Mesenteric fat pad (tissue), 1 donor: ENCODE results near the gene PYGB. TPM values are rescaled to one million over a fixed set of nuclear protein-coding genes. Genes with fewer than 3 reads are reported as not detected.
"Not testable (repeated sequence)": the region's sequence is repeated elsewhere in the genome, so short reads cannot be mapped to it uniquely, and the experiment has no call there.

ENCODE experiments used
- DNase-seq: peaks from one replicate; pipeline ENCODE4 v3.0.0-alpha.2; 2020; ENCODE audit warnings: low spot score
- total RNA-seq: library from RNA; stranded (reverse); fragmentation: NEBNext Ultra II Directional; extraction: Animal tissue kit (Norgen Biotek cat#: 25700); gene quantifications from one replicate; pipeline ENCODE4 v1.2.1, GENCODE V29; 2021
- donor health status: DM: yes; HTN: yes; CAD: no.

PYGB gene
- total RNA-seq, 1 donor from 2014 or later, result 121 TPM

- DNase-seq, result no peak
Observed at GRCh38 chr20:25325997-25326396, 78.1 kb downstream of the PYGB start.

DNA sequence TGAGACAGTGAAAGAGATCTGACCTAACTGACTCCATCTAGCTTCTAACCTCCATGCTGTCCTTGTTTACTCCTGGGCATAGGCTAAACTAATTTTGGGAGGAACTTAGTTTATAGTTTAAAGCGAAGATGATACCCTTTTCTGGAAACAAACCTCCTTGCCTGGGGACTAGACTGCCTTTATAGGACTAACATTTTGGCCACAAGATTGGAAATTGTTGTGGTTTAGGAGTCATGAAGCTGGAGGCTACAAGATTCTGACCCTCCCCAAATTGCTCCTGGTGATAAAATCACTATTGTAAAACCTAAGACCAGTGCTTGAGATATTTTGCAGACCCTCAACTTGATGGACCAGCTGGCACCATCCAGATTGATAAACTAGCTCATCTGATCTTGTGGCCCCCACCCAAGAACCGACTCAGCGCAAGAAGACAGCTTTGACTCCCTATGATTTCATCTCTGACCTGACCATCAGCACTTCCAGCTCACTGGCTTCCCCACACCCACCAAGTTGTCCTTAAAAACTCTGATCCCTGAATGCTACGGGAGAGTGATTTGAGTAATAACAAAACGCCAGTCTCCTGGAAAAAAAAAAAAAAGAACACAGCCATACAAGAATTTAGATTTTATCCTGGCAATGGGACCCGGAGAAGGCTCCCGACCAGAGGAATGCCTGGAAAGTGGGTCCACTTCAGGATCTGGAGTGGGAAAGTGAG is 79.8 kb downstream of the PYGB start:
- no peak for DNase-seq

- no peak for DNase-seq
Observed at GRCh38 chr20:25328954-25329498, 81.1 kb downstream of the PYGB start.

DNA sequence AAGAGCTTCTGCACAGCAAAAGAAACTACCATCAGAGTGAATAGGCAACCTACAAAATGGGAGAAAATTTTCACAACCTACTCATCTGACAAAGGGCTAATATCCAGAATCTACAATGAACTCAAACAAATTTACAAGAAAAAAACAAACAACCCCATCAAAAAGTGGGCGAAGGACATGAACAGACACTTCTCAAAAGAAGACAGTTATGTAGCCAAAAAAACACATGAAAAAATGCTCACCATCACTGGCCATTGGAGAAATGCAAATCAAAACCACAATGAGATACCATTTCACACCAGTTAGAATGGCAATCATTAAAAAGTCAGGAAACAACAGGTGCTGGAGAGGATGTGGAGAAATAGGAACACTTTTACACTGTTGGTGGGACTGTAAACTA is 87.1 kb downstream of the PYGB start:
- DNase-seq, result not testable (repeated sequence)

GRCh38 chr20:25336561-25337422 is 88.9 kb downstream of the PYGB start:
- DNase-seq, result no peak

- no peak for DNase-seq
Observed at GRCh38 chr20:25338112-25339023, 90.5 kb downstream of the PYGB start.

DNA sequence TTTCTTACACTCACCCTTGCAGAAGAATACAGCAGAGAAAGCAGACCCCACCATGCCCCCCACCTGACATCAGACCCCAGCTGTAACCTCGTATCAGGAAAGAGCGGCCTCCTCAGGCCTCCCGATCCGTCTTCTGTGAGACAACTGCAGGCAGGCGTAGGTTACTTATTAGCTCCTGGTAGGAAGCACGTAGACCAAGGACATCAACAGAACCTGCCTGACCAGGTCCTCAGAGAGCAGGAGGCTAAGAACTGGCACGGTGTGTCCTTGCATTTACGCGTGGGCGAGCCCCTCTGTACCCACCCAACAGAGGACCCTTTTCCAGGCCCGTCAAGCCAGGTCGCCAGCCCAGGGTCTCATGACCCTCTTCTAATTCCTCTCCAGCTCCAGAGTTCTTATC is 91.7 kb downstream of the PYGB start:
- DNase-seq, result no peak

GRCh38 chr20:25340380-25340779 is 92.5 kb downstream of the PYGB start:
- no peak for DNase-seq

GRCh38 chr20:25341716-25342680 is 94.1 kb downstream of the PYGB start:
- DNase-seq, result no peak

GRCh38 chr20:25344634-25345033 is 96.7 kb downstream of the PYGB start:
- DNase-seq, result no peak

DNA sequence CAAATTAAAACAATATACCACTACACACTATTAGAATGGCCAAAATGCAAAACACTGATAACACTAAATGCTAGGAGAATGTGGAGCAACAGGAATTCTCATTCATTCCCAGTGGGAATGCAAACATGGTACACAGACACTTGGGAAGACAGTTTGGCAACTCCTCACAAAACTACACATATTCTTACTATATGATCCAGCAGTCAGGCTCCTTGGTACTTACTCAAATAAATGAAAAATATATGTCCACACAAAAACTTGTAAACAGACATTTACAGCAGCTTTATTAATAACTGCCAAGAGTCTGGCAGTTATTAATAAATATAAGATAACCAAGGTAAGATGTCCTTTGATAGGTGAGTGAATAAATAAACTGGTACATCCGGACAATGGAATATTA is 97.8 kb downstream of the PYGB start:
- no peak for DNase-seq

GRCh38 chr20:25346349-25346748 is 98.5 kb downstream of the PYGB start:
- no peak for DNase-seq

Other genes with a start within 250 kb of the PYGB start
- 14.3 TPM for gene ACSS1, start 189.9 kb upstream of the PYGB start, total RNA-seq
- gene VSX1, start 165.9 kb upstream of the PYGB start, total RNA-seq, result not detected
- 54.3 TPM for gene ENTPD6, start 52.4 kb upstream of the PYGB start, total RNA-seq
- gene ABHD12, start 142.8 kb downstream of the PYGB start, total RNA-seq, result 41.6 TPM
- 0.58 TPM for gene GINS1, start 159.6 kb downstream of the PYGB start, total RNA-seq